Hindlimb muscle (tissue), 1 donor: ENCODE measurements around the gene INAVA. TPM values are rescaled to one million over a fixed set of nuclear protein-coding genes. Genes with fewer than 3 reads are reported as not detected.

Experiments
- DNase-seq: peaks from one replicate; pipeline ENCODE4 v3.0.0-alpha.2; 2013
- polyA plus RNA-seq: library from polyadenylated mRNA; unstranded; fragments of 120-200 nt; gene quantifications from one replicate; pipeline ENCODE4 v1.2.1, GENCODE V29; 2013; ENCODE audit not compliant: insufficient read length

The INAVA gene
- polyA plus RNA-seq, 1 donor: 4.6 TPM

GRCh38 chr1:200877839-200878551 is 16.7 kb upstream of the INAVA start:
- DNase-seq: no peak

GRCh38 chr1:200880212-200880611 is 14.5 kb upstream of the INAVA start:
- DNase-seq: no peak

GRCh38 chr1:200883118-200883517 is 11.6 kb upstream of the INAVA start:
- no peak for DNase-seq

GRCh38 chr1:200885623-200886402 is 8.9 kb upstream of the INAVA start:
- no peak for DNase-seq

- DNase-seq: no peak
Measured at GRCh38 chr1:200886594-200886993, 8.1 kb upstream of the INAVA start.

- no peak for DNase-seq
Measured at GRCh38 chr1:200887036-200887435, 7.7 kb upstream of the INAVA start.

- DNase-seq: no peak
Measured at GRCh38 chr1:200887772-200888348, 6.8 kb upstream of the INAVA start.

GRCh38 chr1:200888349-200888838 is 6.3 kb upstream of the INAVA start:
- DNase-seq: no peak

GRCh38 chr1:200889571-200889970 is 5.1 kb upstream of the INAVA start:
- no peak for DNase-seq

GRCh38 chr1:200890027-200890426 is 4.7 kb upstream of the INAVA start:
- DNase-seq: no peak

- DNase-seq: peak; percentile 32
Measured at GRCh38 chr1:200890818-200891773, 3.6 kb upstream of the INAVA start.

GRCh38 chr1:200891774-200892157 is 2.9 kb upstream of the INAVA start:
- no peak for DNase-seq

GRCh38 chr1:200892546-200892945 is 2.2 kb upstream of the INAVA start:
- DNase-seq: no peak

GRCh38 chr1:200892958-200893357 is 1.7 kb upstream of the INAVA start:
- no peak for DNase-seq

- no peak for DNase-seq
Measured at GRCh38 chr1:200893411-200893901, 1.2 kb upstream of the INAVA start.

- DNase-seq: no peak
Measured at GRCh38 chr1:200895443-200895789, 716 bp downstream of the INAVA start.

- DNase-seq: no peak
Measured at GRCh38 chr1:200895801-200896530, 1.3 kb downstream of the INAVA start.

GRCh38 chr1:200896531-200897196 is 2.0 kb downstream of the INAVA start:
- no peak for DNase-seq

GRCh38 chr1:200897259-200897658 is 2.6 kb downstream of the INAVA start:
- no peak for DNase-seq

- no peak for DNase-seq
Measured at GRCh38 chr1:200899015-200899386, 4.3 kb downstream of the INAVA start.

GRCh38 chr1:200899451-200899915 is 4.8 kb downstream of the INAVA start:
- no peak for DNase-seq
